GM23338 (cell line): ENCODE results near the gene ZNF335. TPM values are rescaled to one million over a fixed set of nuclear protein-coding genes. Genes with fewer than 3 reads are reported as not detected.

Experiments used
- ATAC-seq: fragments of 200-7000 bp; cut with Tn5 transposase; 3 replicates; pipeline ENCODE4 v1.9.1; 2020
- DNase-seq: peaks from one replicate; pipeline ENCODE4 v3.0.0-alpha.2; 2015; ENCODE audit warnings: low spot score
- H2AFZ ChIP-seq: fragments of 200-600 bp; sonication (generic); 2 replicates; pipeline ENCODE4 v1.8.0; 2016; ENCODE audit warnings: antibody characterized with exemption, mild to moderate bottlenecking, moderate library complexity
- H3F3A ChIP-seq: fragments of 200-600 bp; sonication (generic); replicated peaks from 2 replicates; pipeline ENCODE4 v1.8.0; 2017; ENCODE audit warnings: antibody characterized with exemption, mixed run types, low read depth
- H3K27ac ChIP-seq: fragments of 200-600 bp; sonication (generic); 2 replicates; pipeline ENCODE4 v1.6.1; 2016; ENCODE audit warnings: low read depth
- H3K27me3 ChIP-seq: fragments of 200-600 bp; sonication (generic); 2 replicates; pipeline ENCODE4 v1.8.0; 2016; ENCODE audit warnings: mild to moderate bottlenecking, mixed run types, moderate library complexity; ENCODE audit not compliant: insufficient read depth
- H3K36me3 ChIP-seq: fragments of 200-600 bp; sonication (generic); 2 replicates; pipeline ENCODE4 v1.8.0; 2016; ENCODE audit warnings: mild to moderate bottlenecking; ENCODE audit not compliant: insufficient read depth
- H3K4me1 ChIP-seq: fragments of 200-600 bp; sonication (generic); 2 replicates; pipeline ENCODE4 v1.8.0; 2016; ENCODE audit warnings: mild to moderate bottlenecking, moderate library complexity; ENCODE audit not compliant: insufficient read depth
- H3K4me2 ChIP-seq: fragments of 200-600 bp; sonication (generic); 2 replicates; pipeline ENCODE4 v1.7.1; 2017; ENCODE audit warnings: mixed run types
- H3K4me3 ChIP-seq: fragments of 200-600 bp; sonication (generic); 2 replicates; pipeline ENCODE4 v1.6.1; 2016; ENCODE audit warnings: mixed run types
- H3K79me2 ChIP-seq: fragments of 200-600 bp; sonication (generic); replicated peaks from 2 replicates; pipeline ENCODE4 v1.8.0; 2017; ENCODE audit warnings: mild to moderate bottlenecking; ENCODE audit not compliant: insufficient read depth
- H3K9me2 ChIP-seq: fragments of 200-600 bp; sonication (generic); 2 replicates; pipeline ENCODE4 v1.8.0; 2017; ENCODE audit not compliant: insufficient read depth
- H4K20me1 ChIP-seq: fragments of 200-600 bp; sonication (generic); replicated peaks from 2 replicates; pipeline ENCODE4 v1.8.0; 2017; ENCODE audit warnings: mild to moderate bottlenecking; ENCODE audit not compliant: insufficient read depth
- H3K27ac Mint-ChIP-seq: 2 replicates; pipeline ENCODE4 v1.8.0; 2020; ENCODE audit warnings: inconsistent platforms, mild to moderate bottlenecking, moderate library complexity, mixed read lengths
- H3K27me3 Mint-ChIP-seq: 3 replicates; pipeline ENCODE4 v1.8.0; 2022; ENCODE audit warnings: low read depth, mild to moderate bottlenecking, moderate library complexity, mixed read lengths, inconsistent platforms; ENCODE audit not compliant: insufficient read depth, poor library complexity
- H3K36me3 Mint-ChIP-seq: 3 replicates; pipeline ENCODE4 v1.8.0; 2021; ENCODE audit warnings: low read depth, mild to moderate bottlenecking, inconsistent platforms, moderate library complexity, mixed read lengths
- H3K4me1 Mint-ChIP-seq: 3 replicates; pipeline ENCODE4 v1.8.0; 2020; ENCODE audit warnings: mild to moderate bottlenecking, inconsistent platforms, mixed read lengths
- H3K4me3 Mint-ChIP-seq: 3 replicates; pipeline ENCODE4 v1.8.0; 2021; ENCODE audit warnings: moderate library complexity, mild to moderate bottlenecking, inconsistent platforms, mixed read lengths
- H3K9me3 Mint-ChIP-seq: 3 replicates; pipeline ENCODE4 v1.8.0; 2020; ENCODE audit warnings: moderate library complexity, mild to moderate bottlenecking, inconsistent platforms, mixed read lengths
- EZH2 ChIP-seq: fragments of 200-600 bp; sonication (generic); IDR thresholded peaks from one replicate; pipeline ENCODE4 v1.8.0; 2017; ENCODE audit warnings: antibody characterized with exemption, mild to moderate bottlenecking, low read depth; ENCODE audit not compliant: unreplicated experiment
- JUNB ChIP-seq: IDR thresholded peaks from one replicate; pipeline ENCODE4 v1.6.1; 2016; ENCODE audit warnings: antibody characterized with exemption; ENCODE audit not compliant: unreplicated experiment
- ZNF331 ChIP-seq: fragments of 250-450 bp; sonication (Bioruptor Pico); IDR thresholded peaks from 2 replicates; pipeline ENCODE4 v1.5.0; 2020; ENCODE audit warnings: low read depth, mild to moderate bottlenecking, moderate library complexity
- polyA plus RNA-seq: library from polyadenylated mRNA; unstranded; fragments of >200 nt; fragmentation: Nextera tagmentation; extraction: Ambion mirVana; gene quantifications from 2 replicates; pipeline ENCODE4 v1.2.1, GENCODE V29; 2016
- total RNA-seq: library from RNA; depleted of rRNA; stranded (reverse); fragments of >200 nt; shearing (Covaris generic); gene quantifications from 2 replicates; pipeline ENCODE4 v1.2.3, GENCODE V29; 2014
- TF ChIP-seq, protein P1 (sequence below): fragments of 250-450 bp; sonication (Bioruptor Pico); IDR thresholded peaks from 2 replicates; pipeline ENCODE4 v1.5.0; 2020; ENCODE audit warnings: mild to moderate bottlenecking, moderate library complexity
- TF ChIP-seq, protein P2 (sequence below): IDR thresholded peaks from one replicate; pipeline ENCODE4 v1.6.1; 2018; ENCODE audit warnings: antibody characterized with exemption; ENCODE audit not compliant: unreplicated experiment

ZNF335 gene
- total and polyA plus RNA-seq, 2 experiments from 2014 or later = 7.4 to 24.2 TPM

DNA sequence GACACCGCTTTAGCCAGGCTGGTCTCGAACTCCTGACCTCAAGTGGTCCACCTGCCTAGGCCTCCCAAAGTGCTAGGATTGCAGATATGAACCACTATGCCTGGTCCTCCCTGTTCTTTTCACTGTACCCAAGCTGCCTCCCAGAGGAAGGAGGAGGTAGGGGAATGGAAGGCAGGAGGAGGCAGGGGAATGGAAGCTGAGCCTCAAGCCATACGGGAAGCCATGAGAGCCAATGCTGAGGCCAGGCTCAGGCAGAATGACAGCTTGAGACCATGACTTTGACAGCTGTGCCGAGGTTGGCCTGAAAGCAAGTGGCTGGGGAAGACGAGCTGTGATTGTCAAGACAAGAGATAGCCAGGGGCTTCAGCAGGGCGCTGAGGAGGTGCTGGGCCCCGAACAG is 13.6 kb upstream of the ZNF335 start (continued):
- TF ChIP-seq, protein P1, sequence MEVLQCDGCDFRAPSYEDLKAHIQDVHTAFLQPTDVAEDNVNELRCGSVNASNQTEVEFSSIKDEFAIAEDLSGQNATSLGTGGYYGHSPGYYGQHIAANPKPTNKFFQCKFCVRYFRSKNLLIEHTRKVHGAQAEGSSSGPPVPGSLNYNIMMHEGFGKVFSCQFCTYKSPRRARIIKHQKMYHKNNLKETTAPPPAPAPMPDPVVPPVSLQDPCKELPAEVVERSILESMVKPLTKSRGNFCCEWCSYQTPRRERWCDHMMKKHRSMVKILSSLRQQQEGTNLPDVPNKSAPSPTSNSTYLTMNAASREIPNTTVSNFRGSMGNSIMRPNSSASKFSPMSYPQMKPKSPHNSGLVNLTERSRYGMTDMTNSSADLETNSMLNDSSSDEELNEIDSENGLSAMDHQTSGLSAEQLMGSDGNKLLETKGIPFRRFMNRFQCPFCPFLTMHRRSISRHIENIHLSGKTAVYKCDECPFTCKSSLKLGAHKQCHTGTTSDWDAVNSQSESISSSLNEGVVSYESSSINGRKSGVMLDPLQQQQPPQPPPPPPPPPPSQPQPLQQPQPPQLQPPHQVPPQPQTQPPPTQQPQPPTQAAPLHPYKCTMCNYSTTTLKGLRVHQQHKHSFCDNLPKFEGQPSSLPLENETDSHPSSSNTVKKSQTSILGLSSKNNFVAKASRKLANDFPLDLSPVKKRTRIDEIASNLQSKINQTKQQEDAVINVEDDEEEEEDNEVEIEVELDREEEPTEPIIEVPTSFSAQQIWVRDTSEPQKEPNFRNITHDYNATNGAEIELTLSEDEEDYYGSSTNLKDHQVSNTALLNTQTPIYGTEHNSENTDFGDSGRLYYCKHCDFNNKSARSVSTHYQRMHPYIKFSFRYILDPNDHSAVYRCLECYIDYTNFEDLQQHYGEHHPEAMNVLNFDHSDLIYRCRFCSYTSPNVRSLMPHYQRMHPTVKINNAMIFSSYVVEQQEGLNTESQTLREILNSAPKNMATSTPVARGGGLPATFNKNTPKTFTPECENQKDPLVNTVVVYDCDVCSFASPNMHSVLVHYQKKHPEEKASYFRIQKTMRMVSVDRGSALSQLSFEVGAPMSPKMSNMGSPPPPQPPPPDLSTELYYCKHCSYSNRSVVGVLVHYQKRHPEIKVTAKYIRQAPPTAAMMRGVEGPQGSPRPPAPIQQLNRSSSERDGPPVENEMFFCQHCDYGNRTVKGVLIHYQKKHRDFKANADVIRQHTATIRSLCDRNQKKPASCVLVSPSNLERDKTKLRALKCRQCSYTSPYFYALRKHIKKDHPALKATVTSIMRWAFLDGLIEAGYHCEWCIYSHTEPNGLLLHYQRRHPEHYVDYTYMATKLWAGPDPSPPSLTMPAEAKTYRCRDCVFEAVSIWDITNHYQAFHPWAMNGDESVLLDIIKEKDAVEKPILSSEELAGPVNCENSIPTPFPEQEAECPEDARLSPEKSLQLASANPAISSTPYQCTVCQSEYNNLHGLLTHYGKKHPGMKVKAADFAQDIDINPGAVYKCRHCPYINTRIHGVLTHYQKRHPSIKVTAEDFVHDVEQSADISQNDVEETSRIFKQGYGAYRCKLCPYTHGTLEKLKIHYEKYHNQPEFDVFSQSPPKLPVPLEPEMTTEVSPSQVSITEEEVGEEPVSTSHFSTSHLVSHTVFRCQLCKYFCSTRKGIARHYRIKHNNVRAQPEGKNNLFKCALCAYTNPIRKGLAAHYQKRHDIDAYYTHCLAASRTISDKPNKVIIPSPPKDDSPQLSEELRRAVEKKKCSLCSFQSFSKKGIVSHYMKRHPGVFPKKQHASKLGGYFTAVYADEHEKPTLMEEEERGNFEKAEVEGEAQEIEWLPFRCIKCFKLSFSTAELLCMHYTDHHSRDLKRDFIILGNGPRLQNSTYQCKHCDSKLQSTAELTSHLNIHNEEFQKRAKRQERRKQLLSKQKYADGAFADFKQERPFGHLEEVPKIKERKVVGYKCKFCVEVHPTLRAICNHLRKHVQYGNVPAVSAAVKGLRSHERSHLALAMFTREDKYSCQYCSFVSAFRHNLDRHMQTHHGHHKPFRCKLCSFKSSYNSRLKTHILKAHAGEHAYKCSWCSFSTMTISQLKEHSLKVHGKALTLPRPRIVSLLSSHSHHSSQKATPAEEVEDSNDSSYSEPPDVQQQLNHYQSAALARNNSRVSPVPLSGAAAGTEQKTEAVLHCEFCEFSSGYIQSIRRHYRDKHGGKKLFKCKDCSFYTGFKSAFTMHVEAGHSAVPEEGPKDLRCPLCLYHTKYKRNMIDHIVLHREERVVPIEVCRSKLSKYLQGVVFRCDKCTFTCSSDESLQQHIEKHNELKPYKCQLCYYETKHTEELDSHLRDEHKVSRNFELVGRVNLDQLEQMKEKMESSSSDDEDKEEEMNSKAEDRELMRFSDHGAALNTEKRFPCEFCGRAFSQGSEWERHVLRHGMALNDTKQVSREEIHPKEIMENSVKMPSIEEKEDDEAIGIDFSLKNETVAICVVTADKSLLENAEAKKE (CRISPR knock-in tag) = no peak
- TF ChIP-seq JUNB = no peak
- TF ChIP-seq, protein P2, sequence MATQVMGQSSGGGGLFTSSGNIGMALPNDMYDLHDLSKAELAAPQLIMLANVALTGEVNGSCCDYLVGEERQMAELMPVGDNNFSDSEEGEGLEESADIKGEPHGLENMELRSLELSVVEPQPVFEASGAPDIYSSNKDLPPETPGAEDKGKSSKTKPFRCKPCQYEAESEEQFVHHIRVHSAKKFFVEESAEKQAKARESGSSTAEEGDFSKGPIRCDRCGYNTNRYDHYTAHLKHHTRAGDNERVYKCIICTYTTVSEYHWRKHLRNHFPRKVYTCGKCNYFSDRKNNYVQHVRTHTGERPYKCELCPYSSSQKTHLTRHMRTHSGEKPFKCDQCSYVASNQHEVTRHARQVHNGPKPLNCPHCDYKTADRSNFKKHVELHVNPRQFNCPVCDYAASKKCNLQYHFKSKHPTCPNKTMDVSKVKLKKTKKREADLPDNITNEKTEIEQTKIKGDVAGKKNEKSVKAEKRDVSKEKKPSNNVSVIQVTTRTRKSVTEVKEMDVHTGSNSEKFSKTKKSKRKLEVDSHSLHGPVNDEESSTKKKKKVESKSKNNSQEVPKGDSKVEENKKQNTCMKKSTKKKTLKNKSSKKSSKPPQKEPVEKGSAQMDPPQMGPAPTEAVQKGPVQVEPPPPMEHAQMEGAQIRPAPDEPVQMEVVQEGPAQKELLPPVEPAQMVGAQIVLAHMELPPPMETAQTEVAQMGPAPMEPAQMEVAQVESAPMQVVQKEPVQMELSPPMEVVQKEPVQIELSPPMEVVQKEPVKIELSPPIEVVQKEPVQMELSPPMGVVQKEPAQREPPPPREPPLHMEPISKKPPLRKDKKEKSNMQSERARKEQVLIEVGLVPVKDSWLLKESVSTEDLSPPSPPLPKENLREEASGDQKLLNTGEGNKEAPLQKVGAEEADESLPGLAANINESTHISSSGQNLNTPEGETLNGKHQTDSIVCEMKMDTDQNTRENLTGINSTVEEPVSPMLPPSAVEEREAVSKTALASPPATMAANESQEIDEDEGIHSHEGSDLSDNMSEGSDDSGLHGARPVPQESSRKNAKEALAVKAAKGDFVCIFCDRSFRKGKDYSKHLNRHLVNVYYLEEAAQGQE = no peak
- TF ChIP-seq ZNF331 = no peak
- no peak for TF ChIP-seq EZH2

DNA sequence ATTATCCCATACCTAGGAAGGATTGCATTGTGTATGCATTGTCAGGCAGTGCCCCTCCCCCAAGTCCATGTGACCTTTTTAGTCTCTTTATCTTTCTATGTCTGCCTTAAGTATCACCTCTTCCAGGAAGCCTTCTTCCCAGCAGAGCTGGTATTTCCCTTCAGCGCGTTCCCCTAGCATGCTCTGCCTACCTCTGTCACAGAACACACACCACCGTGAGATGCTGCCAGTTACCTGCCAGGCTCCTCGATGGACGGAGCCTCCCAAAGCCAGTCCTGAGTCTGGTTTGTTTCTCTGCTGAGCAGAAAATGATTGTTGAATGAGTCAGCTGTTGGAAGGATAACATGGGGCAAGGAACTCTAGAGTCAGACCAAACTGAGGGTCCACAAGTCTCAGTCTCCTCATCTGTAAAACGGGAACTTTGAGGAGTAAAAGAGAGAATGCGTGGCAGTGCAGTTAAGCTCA is 11.3 kb upstream of the ZNF335 start:
- TF ChIP-seq EZH2 = no peak
- Histone ChIP-seq H4K20me1 (no peaks in the 10 kb centered on the region), H3K36me3 (no peaks in the 10 kb centered on the region), H3K4me3 (no peak overlapping the region), H3F3A (no peaks in the 10 kb centered on the region), H3K79me2 (no peaks in the 10 kb centered on the region), H3K27ac (no peak overlapping the region), H3K27me3 (no peaks in the 10 kb centered on the region), H2AFZ (peak overlapping the region; percentile 91), H3K4me1 (peaks cover 9% of the 10 kb centered on the region), H3K4me2 (peak overlapping the region; percentile 56; the same call in 1 of the 2 replicates), H3K9me2 (no peaks in the 10 kb centered on the region)
- Mint-ChIP-seq H3K4me3 (no peak overlapping the region; the same call in 2 of the 3 replicates), H3K4me1 (peaks cover 10% of the 10 kb centered on the region), H3K36me3 (no peaks in the 10 kb centered on the region), H3K27ac (no peak overlapping the region), H3K27me3 (peaks cover 2% of the 10 kb centered on the region), H3K9me3 (no peaks in the 10 kb centered on the region)
- ATAC-seq (no peak), DNase-seq (peak; percentile 39)
